ENCODE data around the gene CGRRF1.

- no peak for TF ChIP-seq CTCF (CRISPR knock-in tag; IDR thresholded peaks at IDR 0.05)
- no peak for TF ChIP-seq RAD21 (CRISPR knock-in tag; IDR thresholded peaks at IDR 0.05)
- TF ChIP-seq ZFP37 (CRISPR knock-in tag; IDR thresholded peaks at IDR 0.05; ENCODE audit: borderline replicate concordance): no peak
- no peak for TF ChIP-seq JUND (CRISPR knock-in tag; IDR thresholded peaks at IDR 0.05)
- no peak for TF ChIP-seq ONECUT2 (CRISPR knock-in tag; IDR thresholded peaks at IDR 0.05)
- no peak for TF ChIP-seq ZNF205 (CRISPR knock-in tag; IDR thresholded peaks at IDR 0.05)
- no peak for TF ChIP-seq ELK4 (CRISPR knock-in tag; IDR thresholded peaks at IDR 0.05; ENCODE audit: borderline replicate concordance)
- no peak for TF ChIP-seq MLXIP (CRISPR knock-in tag; IDR thresholded peaks at IDR 0.05; ENCODE audit: borderline replicate concordance)
Measured at GRCh38 chr14:54538055-54538454, 28.3 kb downstream of the CGRRF1 start.

Measured in HepG2 (cell line).